Measurements from ENCODE around the gene ARHGAP10.

ARHGAP10 gene

GRCh38 chr4:147709999-147710398 is 21.9 kb upstream of the ARHGAP10 start:
- no peaks in the 10 kb centered on the region for H3K4me1 ChIP-seq (ENCODE audit: control insufficient read depth in 1 of 2, insufficient read depth in 1 of 2, low read depth in 1 of 2, low read length in 1 of 2)
- no peak overlapping the region for H3K4me3 ChIP-seq (ENCODE audit: low read depth in 1 of 2, low read length in 1 of 2)
- no peaks in the 10 kb centered on the region for H3K36me3 ChIP-seq
- TF ChIP-seq, protein P1, sequence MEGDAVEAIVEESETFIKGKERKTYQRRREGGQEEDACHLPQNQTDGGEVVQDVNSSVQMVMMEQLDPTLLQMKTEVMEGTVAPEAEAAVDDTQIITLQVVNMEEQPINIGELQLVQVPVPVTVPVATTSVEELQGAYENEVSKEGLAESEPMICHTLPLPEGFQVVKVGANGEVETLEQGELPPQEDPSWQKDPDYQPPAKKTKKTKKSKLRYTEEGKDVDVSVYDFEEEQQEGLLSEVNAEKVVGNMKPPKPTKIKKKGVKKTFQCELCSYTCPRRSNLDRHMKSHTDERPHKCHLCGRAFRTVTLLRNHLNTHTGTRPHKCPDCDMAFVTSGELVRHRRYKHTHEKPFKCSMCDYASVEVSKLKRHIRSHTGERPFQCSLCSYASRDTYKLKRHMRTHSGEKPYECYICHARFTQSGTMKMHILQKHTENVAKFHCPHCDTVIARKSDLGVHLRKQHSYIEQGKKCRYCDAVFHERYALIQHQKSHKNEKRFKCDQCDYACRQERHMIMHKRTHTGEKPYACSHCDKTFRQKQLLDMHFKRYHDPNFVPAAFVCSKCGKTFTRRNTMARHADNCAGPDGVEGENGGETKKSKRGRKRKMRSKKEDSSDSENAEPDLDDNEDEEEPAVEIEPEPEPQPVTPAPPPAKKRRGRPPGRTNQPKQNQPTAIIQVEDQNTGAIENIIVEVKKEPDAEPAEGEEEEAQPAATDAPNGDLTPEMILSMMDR (IDR thresholded peaks at IDR 0.05) = no peak
- no peaks in the 10 kb centered on the region for H3K27me3 ChIP-seq
- H3K27ac ChIP-seq = no peak overlapping the region
- no peaks in the 10 kb centered on the region for H3K9me3 ChIP-seq

DNA sequence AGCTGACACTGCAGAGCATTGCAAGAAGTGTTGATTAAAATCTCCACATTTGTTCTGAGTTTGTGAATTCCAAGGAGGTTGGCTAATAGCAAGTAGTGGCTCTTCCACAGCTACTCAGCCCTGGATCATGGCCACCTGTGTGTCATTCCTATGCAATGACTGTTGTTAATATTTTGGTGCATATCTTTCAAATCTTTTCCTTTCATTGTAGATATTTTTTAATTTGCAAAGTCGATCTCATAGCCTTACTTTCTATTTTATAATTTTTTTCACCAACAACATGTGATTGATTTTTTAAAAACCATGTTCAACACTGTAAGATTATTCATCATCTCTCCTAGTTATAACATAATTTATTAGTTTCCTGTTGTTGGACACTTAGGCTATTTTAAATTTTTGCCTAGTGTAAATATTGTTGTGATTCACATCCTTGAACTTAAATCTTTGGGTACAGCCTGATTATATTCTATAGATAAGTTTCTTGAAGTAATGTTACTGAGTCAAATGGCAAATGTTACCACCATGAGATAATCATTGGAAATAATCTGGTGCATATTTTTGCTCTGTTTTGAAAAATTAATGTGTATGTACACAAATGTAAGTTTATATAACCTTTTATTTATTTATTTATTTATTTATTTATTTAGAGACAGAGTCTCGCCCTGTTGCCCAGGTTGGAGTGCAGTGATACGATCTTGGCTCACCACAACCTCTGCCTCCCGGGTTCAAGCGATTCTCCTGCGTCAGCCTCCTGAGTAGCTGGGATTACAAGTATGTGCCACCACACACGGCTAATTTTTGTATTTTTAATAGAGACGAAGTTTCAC is 17.1 kb upstream of the ARHGAP10 start:
- TF ChIP-seq, protein P1 (IDR thresholded peaks at IDR 0.05) = no peak
- H3K4me3 ChIP-seq (ENCODE audit: low read depth in 1 of 2, low read length in 1 of 2) = no peak overlapping the region
- H3K27me3 ChIP-seq = no peaks in the 10 kb centered on the region
- no peaks in the 10 kb centered on the region for H3K9me3 ChIP-seq
- H3K4me1 ChIP-seq (ENCODE audit: control insufficient read depth in 1 of 2, insufficient read depth in 1 of 2, low read depth in 1 of 2, low read length in 1 of 2) = no peaks in the 10 kb centered on the region
- no peaks in the 10 kb centered on the region for H3K36me3 ChIP-seq
- no peak overlapping the region for H3K27ac ChIP-seq

DNA sequence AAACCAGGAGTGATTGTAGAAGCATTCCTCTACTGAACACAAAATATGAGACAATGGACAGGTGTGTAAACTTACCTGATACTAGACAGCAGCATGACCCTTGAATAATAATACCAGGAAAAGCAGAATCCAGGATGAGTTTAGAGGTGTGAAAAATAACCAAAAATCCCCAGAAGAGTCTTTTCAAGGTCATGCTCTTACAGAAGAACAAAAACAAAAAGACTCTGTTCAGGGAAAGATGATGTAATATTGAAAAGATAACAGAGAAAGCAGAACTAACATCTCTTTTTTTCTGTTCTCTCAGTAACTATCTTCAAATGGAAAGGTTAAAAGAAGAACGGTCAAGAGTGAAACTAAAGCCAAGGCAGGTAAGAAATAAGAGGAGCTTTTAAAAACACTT is 14.0 kb upstream of the ARHGAP10 start:
- no peak overlapping the region for H3K4me3 ChIP-seq (ENCODE audit: low read depth in 1 of 2, low read length in 1 of 2)
- H3K36me3 ChIP-seq = no peaks in the 10 kb centered on the region

DNA sequence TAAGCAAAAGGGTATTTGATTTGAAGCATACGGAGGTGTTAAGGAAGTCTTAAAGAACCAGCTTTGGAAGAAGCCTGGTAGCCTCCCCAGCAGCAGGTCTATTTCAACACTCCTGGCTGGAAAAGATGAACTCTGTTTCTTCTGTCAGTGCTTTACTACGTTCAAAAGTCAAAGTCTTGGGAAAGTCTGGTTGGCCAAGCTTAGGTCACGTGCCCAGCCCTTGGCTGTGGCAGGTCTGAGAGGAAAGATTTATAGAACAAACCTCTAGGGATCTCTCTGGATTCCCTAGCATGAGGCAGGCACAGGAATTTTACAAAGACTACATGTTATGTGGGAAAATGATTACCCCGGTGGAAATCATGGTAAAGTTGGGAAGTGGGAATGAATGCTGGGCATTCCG is 8.6 kb upstream of the ARHGAP10 start:
- H3K27me3 ChIP-seq = peaks cover 7% of the 10 kb centered on the region
- H3K27ac ChIP-seq = no peak overlapping the region
- no peak overlapping the region for H3K4me3 ChIP-seq (ENCODE audit: low read depth in 1 of 2, low read length in 1 of 2)
- no peaks in the 10 kb centered on the region for H3K4me1 ChIP-seq (ENCODE audit: control insufficient read depth in 1 of 2, insufficient read depth in 1 of 2, low read depth in 1 of 2, low read length in 1 of 2)
- no peaks in the 10 kb centered on the region for H3K9me3 ChIP-seq
- TF ChIP-seq, protein P1 (IDR thresholded peaks at IDR 0.05) = no peak
- H3K36me3 ChIP-seq = no peaks in the 10 kb centered on the region

More for the DNA sequence above, 14.0 kb upstream of the ARHGAP10 start:
- Histone ChIP-seq H3K4me1 (ENCODE audit: control insufficient read depth in 1 of 2, insufficient read depth in 1 of 2, low read depth in 1 of 2, low read length in 1 of 2) (no peaks in the 10 kb centered on the region), H3K27me3 (no peaks in the 10 kb centered on the region), H3K9me3 (no peaks in the 10 kb centered on the region), H3K27ac (no peak overlapping the region)
- TF ChIP-seq, protein P1 (IDR thresholded peaks at IDR 0.05) = no peak

- Histone ChIP-seq H3K9me3 (no peaks in the 10 kb centered on the region), H3K36me3 (no peaks in the 10 kb centered on the region), H3K27ac (no peak overlapping the region), H3K4me3 (ENCODE audit: low read depth in 1 of 2, low read length in 1 of 2) (no peak overlapping the region), H3K27me3 (peaks cover 8% of the 10 kb centered on the region), H3K4me1 (ENCODE audit: control insufficient read depth in 1 of 2, insufficient read depth in 1 of 2, low read depth in 1 of 2, low read length in 1 of 2) (no peaks in the 10 kb centered on the region)
- TF ChIP-seq, protein P1 (IDR thresholded peaks at IDR 0.05) = no peak
Observed at GRCh38 chr4:147724468-147725201, 7.3 kb upstream of the ARHGAP10 start.

All from neutrophil (primary cell).